Vagina (tissue), 2 donors: Measurements from ENCODE around the gene NIT1.

ENCODE experiments used
- CTCF ChIP-seq, 3 experiments: fragments of 450-650 bp in 2 of 3; fragments of 200-600 bp in 1 of 3; sonication (generic) in 1 of 3; IDR thresholded peaks; one replicate each; pipeline ENCODE4 v1.5.1; 2017 to 2019; ENCODE audit warnings: antibody characterized with exemption in 3 of 3, mild to moderate bottlenecking in 2 of 3, moderate library complexity in 2 of 3
- POLR2A ChIP-seq, 2 donors: fragments of 450-650 bp; IDR thresholded peaks; one replicate each; pipeline ENCODE4 v1.6.1; 2017; ENCODE audit warnings: antibody characterized with exemption in 2 of 2, mild to moderate bottlenecking in 2 of 2, moderate library complexity in 2 of 2

DNA sequence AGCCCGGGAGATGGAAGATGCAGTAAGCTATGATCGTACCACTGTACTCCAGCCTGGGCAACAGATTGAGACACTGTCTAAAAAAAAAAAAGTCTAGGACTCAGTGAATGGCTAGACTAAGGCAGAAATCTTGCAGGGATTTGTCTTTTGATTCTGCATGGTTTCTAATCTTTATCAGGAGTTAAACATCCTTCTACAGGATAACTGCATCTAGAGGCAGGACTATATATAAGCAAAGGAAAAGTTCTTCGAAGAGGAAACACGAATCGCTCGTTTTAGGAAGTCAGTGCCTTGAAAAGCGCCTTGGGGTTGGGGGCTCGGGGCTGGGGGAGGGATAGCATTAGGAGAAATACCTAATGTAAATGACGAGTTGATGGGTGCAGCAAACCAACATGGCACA is 35.3 kb downstream of the NIT1 start:
- TF ChIP-seq CTCF (IDR thresholded peaks at IDR 0.05) (no peak), POLR2A (IDR thresholded peaks at IDR 0.05) (no peak)
